Lower lobe of right lung (tissue), 2 donors: ENCODE measurements around the gene CHST1. TPM values are rescaled to one million over a fixed set of nuclear protein-coding genes. Genes with fewer than 3 reads are reported as not detected.

ENCODE experiments used
- ATAC-seq, 2 donors: fragments of 200-7000 bp; cut with Tn5 transposase; one replicate each; pipeline ENCODE4 v1.9.1; 2020 to 2022; ENCODE audit warnings: mild to moderate bottlenecking in 2 of 2, moderate library complexity in 2 of 2
- DNase-seq: peaks from one replicate; pipeline ENCODE4 v3.0.0-alpha.2; 2020
- H3K27ac ChIP-seq: fragments of 200-600 bp; one replicate; pipeline ENCODE4 v1.8.0; 2022
- H3K27me3 ChIP-seq: fragments of 200-600 bp; one replicate; pipeline ENCODE4 v1.8.0; 2022; ENCODE audit warnings: low read depth
- H3K36me3 ChIP-seq: fragments of 200-600 bp; one replicate; pipeline ENCODE4 v1.8.0; 2022; ENCODE audit warnings: mild to moderate bottlenecking
- H3K4me1 ChIP-seq: fragments of 200-600 bp; one replicate; pipeline ENCODE4 v1.8.0; 2022
- H3K4me3 ChIP-seq: fragments of 200-600 bp; one replicate; pipeline ENCODE4 v1.8.0; 2022; ENCODE audit warnings: mild to moderate bottlenecking
- H3K9me3 ChIP-seq: fragments of 200-600 bp; one replicate; pipeline ENCODE4 v1.8.0; 2022
- CTCF ChIP-seq: fragments of 200-600 bp; IDR thresholded peaks from one replicate; pipeline ENCODE4 v1.8.0; 2022; ENCODE audit warnings: antibody characterized with exemption, mild to moderate bottlenecking
- intact Hi-C: fragments of 100-400 bp; cut with DNase I; formaldehyde crosslinking; loops from one replicate; pipeline ENCODE4 v1.11.0; 2022
- total RNA-seq: library from RNA; stranded (reverse); fragmentation: NEBNext Ultra II Directional; extraction: Animal tissue kit (Norgen Biotek cat#: 25700); gene quantifications from one replicate; pipeline ENCODE4 v1.2.1, GENCODE V29; 2021
- donor health status: DM: no; HTN: yes; CAD: no; lungs with severe emphysema.

CHST1 gene
- total RNA-seq, 1 donor from 2014 or later = 4.6 TPM

- intact Hi-C loops = no loop called here
- Histone ChIP-seq H3K4me1 (no peaks in the 10 kb centered on the region), H3K4me3 (no peak overlapping the region), H3K27me3 (no peaks in the 10 kb centered on the region), H3K36me3 (no peaks in the 10 kb centered on the region), H3K9me3 (peaks cover 6% of the 10 kb centered on the region), H3K27ac (no peak overlapping the region)
- TF ChIP-seq CTCF = no peak
- no peak for ATAC-seq
- DNase-seq = no peak
Observed at GRCh38 chr11:45618897-45619296, 46.5 kb downstream of the CHST1 start.

GRCh38 chr11:45617871-45618601 is 47.4 kb downstream of the CHST1 start:
- DNase-seq (no peak), ATAC-seq (no peak)
- Histone ChIP-seq H3K27ac (no peak overlapping the region), H3K27me3 (no peaks in the 10 kb centered on the region), H3K4me3 (no peak overlapping the region), H3K4me1 (no peaks in the 10 kb centered on the region), H3K36me3 (no peaks in the 10 kb centered on the region), H3K9me3 (peaks cover 6% of the 10 kb centered on the region)
- intact Hi-C loops = no loop called here
- TF ChIP-seq CTCF = no peak

GRCh38 chr11:45616802-45617549 is 48.4 kb downstream of the CHST1 start:
- no peak overlapping the region for H3K4me3 ChIP-seq
- peaks cover 6% of the 10 kb centered on the region for H3K9me3 ChIP-seq
- H3K36me3 ChIP-seq = no peaks in the 10 kb centered on the region
- DNase-seq (no peak), ATAC-seq (no peak)
- intact Hi-C loops = no loop called here
- no peaks in the 10 kb centered on the region for H3K4me1 ChIP-seq
- H3K27ac ChIP-seq = no peak overlapping the region
- TF ChIP-seq CTCF = no peak
- H3K27me3 ChIP-seq = no peaks in the 10 kb centered on the region

- no peak overlapping the region for H3K4me3 ChIP-seq
- DNase-seq (no peak), ATAC-seq (no peak)
- no peak for TF ChIP-seq CTCF
- H3K4me1 ChIP-seq = no peaks in the 10 kb centered on the region
- H3K36me3 ChIP-seq = no peaks in the 10 kb centered on the region
- intact Hi-C loops = no loop called here
- H3K27ac ChIP-seq = no peak overlapping the region
- no peaks in the 10 kb centered on the region for H3K9me3 ChIP-seq
- H3K27me3 ChIP-seq = no peaks in the 10 kb centered on the region
Observed at GRCh38 chr11:45615182-45615792, 50.1 kb downstream of the CHST1 start.

- H3K27me3 ChIP-seq = no peaks in the 10 kb centered on the region
- DNase-seq (no peak), ATAC-seq (no peak)
- no peaks in the 10 kb centered on the region for H3K4me1 ChIP-seq
- no peak for TF ChIP-seq CTCF
- no peaks in the 10 kb centered on the region for H3K9me3 ChIP-seq
- intact Hi-C loops = no loop called here
- H3K27ac ChIP-seq = no peak overlapping the region
- H3K4me3 ChIP-seq = no peak overlapping the region
- no peaks in the 10 kb centered on the region for H3K36me3 ChIP-seq
Observed at GRCh38 chr11:45614196-45614828, 51.1 kb downstream of the CHST1 start.
